DMS79 (cell line): Measurements from ENCODE around the gene BORA.
A peak's percentile ranks its signal among the peaks of the same experiment; 100 is the strongest.
"Not testable (repeated sequence)": the region's sequence is repeated elsewhere in the genome, so short reads cannot be mapped to it uniquely, and the experiment has no call there.

Experiments
- DNase-seq: peaks from one replicate; lab custom pipeline; 2025; lab: John Stamatoyannopoulos, UW

Gene BORA

GRCh38 chr13:72763411-72763810 is 35.7 kb downstream of the BORA start:
- DNase-seq = no peak

DNA sequence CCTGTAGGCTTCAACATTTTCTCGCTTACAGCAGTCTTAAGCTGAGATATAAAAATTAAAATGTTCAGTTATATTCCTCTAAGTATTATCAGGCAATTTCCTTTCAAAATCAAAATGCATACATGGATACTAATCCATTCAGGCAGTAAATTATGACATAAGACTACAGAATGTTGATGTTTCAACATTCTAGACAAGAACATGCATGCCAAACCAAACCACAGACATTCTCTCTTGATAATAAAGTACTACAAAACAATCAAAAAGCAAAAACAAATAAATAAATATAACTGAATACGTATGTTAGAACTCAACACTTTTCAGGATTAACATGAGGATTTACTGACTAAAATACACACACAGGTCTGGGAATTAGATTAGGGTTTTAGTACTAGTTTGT is 46.3 kb downstream of the BORA start:
- no peak for DNase-seq

- peak; percentile 94 for DNase-seq
Measured at GRCh38 chr13:72781451-72782439, 54.0 kb downstream of the BORA start, which contains the start of the genes DIS3 and PIBF1. DIS3 (minus strand) TSS chr13:72781900; CDS start chr13:72781832, 68 bp downstream. PIBF1 (plus strand) TSS chr13:72782133; CDS start chr13:72783470, 1,337 bp downstream.

- DNase-seq = no peak
Measured at GRCh38 chr13:72782717-72783116, 55.0 kb downstream of the BORA start.

- not testable (repeated sequence) for DNase-seq
Measured at GRCh38 chr13:72784679-72785078, 57.0 kb downstream of the BORA start.

DNA sequence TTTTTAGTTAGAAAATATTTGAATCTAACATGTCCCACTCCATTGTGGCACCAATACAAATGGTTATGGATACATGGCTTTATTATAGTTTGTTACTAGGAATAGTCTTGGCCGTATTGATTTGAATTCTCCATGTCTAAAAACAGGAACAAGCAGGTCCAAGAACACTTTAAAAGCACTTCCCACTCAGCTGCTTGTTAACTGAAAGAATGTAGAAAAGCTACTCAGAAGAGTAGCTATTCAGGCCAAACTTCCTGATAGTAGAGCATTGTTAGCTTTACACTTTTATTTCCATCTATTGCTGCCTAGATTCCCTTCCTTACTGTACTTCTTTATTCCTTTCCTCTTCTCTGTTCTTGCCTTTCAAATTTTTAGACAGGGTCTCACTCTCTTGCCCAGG is 61.1 kb downstream of the BORA start:
- DNase-seq = no peak

- no peak for DNase-seq
Measured at GRCh38 chr13:72792640-72793039, 64.9 kb downstream of the BORA start.

DNA sequence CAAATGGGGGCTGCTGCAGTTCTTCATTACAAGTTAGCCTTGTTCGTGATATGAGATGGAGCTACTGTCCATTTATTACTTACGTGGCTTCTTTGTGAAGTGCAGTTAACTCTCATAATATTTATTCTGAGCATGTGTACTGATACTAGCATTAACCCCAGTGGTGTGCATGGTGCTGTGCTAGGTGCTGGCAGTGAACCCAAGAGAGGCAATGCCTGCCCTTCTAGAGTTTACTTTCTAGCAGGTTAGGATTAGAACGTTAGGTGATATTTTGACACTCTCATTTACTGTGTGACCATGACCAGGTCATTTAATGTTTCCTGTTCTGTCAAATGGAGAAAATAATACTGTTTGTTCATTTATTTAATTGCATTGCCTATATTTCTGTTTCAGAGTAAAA is 71.1 kb downstream of the BORA start:
- DNase-seq = no peak

DNA sequence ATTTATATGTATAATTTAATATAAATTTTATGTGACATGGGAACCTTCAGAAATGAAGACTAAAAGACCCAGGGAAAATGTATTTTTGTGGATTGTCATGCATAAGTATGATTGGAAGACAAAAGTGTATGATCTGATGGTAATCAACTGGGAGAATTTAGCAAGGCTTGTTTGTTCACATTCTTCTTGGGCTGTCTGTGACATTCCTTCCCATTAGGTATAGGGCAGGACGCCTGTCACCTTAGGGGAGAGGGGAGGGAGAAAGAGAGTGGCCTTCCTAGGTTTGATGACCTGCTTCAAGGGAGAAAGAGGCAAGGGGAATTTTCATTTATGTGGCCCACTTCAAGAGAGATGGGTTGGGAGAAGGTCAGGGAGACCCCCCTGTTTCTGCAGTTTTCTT is 76.6 kb downstream of the BORA start:
- no peak for DNase-seq
